OCI-LY1 (cell line): ENCODE data around the gene SDC4.

Experiments
- CTCF ChIP-seq: fragments of 200-600 bp; sonication (generic), shearing (Covaris generic); IDR thresholded peaks from 2 replicates; pipeline ENCODE4 v1.5.1; 2017; ENCODE audit warnings: mild to moderate bottlenecking, antibody characterized with exemption, low read length, moderate library complexity, mixed read lengths
- EZH2 ChIP-seq: fragments of 200-600 bp; sonication (generic), shearing (Covaris generic); IDR thresholded peaks from 2 replicates; pipeline ENCODE4 v1.8.0; 2017; ENCODE audit warnings: borderline replicate concordance, mixed run types, mild to moderate bottlenecking, antibody characterized with exemption, low read length, moderate library complexity, mixed read lengths

GRCh38 chr20:45289942-45290676 lies 58.1 kb downstream of the SDC4 start:
- TF ChIP-seq CTCF (no peak), EZH2 (no peak)
